Stimulated activated CD8-positive, alpha-beta memory T cell treated with anti-CD3 and anti-CD28 coated beads, Interleukin-4, amount 100 ng/mL, for 24 hours (primary cell): ENCODE results near the gene PROM1.

Source experiments
- DNase-seq: peaks from one replicate; pipeline ENCODE4 v3.0.0-alpha.2; 2020; ENCODE audit warnings: low read depth

The PROM1 gene

GRCh38 chr4:16056681-16057385, 27.0 kb downstream of the PROM1 start:
- DNase-seq, result no peak

DNA sequence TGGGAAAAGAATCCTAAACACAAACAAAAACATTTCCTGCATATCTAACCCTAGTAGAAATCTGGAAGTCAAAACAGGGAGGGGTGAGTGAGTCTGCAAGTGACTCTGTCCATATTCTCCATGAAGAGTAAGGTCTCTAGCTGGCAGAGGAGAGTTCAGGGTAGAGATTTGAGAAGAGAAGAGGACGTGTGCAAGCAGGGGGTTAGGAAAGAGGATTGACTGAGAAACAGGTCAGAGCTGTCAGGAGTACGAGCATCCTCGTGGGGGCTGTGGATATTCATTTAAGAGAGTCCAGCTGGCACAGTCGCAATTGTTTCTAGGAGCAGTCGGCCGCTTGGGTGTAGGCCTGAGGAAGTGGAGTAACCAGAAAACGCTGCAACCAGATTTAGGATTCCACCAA, 27.9 kb downstream of the PROM1 start:
- no peak for DNase-seq

GRCh38 chr4:16055471-16055870, 28.4 kb downstream of the PROM1 start:
- no peak for DNase-seq

- DNase-seq, result no peak
Measured at GRCh38 chr4:16052939-16053338, 30.9 kb downstream of the PROM1 start.

DNA sequence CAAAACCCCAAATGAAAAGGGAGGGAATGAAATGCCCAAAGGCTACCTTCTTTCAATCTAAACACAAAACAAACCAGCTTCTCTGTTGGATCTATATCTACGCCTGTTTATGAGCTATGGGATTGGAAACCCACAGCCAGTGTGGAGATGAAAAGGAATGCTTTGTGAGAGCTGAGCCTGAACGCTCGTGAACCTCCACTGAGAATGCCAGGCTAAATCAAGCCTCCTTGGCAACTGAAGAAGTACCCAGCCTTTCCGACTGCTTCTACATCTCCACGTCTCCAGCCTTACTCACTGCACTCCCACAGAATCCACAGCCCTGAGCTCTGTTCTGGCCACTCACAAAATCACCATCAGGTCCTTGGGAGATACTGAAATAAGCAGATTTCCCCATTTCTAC, 31.8 kb downstream of the PROM1 start:
- DNase-seq, result no peak

DNA sequence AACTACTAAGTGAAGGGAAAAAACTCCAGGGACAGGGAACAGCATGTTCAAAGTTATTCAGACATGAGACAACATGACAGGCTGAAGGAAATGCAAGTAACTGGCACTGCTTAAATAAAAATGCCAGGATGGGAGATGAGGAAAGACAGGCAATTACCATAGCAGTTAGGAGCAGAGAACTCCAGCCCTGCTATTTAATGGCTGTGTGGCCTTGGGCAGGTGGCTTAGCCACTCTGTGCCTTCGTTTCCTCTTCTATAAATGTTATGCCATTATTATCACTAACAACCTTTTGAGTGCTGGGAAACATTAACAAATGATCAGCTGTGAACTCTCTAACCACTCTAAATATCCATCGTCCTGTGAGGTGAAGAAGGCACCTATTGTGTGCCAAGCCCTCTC, 32.7 kb downstream of the PROM1 start:
- DNase-seq, result no peak

DNA sequence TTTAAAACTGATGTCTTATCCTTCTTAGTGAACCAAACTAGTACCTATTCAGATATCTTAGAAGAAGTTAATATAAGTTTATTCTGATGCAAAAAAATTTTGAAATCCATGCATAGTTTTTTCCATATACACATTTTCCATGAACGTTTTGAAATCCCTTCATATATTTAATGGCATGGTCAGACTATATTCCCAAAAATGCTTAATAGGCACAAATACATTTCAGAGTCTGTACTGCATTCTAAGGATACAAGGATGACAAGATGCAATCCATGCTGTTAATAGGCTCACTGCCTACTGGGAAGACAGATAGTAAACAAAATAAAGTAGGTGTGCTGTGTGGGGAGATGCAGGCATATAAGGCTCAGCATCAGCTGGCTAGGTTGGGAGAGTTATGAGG, 33.2 kb downstream of the PROM1 start:
- no peak for DNase-seq

- no peak for DNase-seq
Measured at GRCh38 chr4:16048619-16049419, 35.0 kb downstream of the PROM1 start.

- DNase-seq, result no peak
Measured at GRCh38 chr4:16045687-16046086, 38.1 kb downstream of the PROM1 start.

DNA sequence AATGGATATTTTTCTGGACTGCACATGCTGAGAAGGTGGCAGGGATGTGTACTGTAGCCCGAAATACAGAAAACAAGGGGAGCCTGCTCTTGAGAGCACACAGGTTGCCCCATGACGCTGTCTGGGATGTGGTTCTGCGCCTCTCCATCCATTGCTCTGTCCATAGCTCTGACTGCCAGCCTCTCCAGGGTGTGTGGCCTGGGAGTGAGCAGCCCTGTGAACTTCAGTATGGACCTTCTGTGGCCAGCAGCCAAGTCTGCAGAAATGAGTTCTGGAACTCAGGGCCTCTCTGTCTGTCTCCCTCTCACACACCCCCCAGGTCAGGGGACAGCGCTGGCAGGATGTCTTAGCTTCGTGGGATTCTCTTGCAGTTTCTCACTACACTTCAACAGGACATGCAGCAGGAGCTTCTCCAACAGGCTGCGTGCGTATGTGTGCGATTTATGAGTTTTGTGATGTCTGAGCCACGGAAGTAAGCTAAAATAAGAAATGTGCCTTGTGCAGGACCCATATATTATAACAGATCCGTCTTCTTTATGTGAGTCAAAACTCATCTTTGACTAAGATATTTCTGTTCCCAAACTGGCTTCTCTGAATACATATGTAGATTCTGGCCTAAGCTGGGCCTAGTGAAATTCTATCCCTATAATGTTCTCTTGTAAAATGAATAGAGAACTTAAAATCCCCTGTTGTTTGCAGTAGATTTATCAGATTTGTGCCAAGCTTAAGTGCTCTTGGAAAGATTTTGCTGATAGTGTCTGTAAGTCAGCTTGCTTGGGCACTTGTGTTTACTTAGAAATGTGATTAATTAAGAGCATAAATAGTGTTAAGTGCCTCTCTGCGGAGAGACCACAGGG, 40.0 kb downstream of the PROM1 start:
- no peak for DNase-seq

GRCh38 chr4:16039139-16039538, 44.7 kb downstream of the PROM1 start:
- no peak for DNase-seq

GRCh38 chr4:16037901-16038300, 45.9 kb downstream of the PROM1 start:
- no peak for DNase-seq

- no peak for DNase-seq
Measured at GRCh38 chr4:16035843-16036242, 48.0 kb downstream of the PROM1 start.

DNA sequence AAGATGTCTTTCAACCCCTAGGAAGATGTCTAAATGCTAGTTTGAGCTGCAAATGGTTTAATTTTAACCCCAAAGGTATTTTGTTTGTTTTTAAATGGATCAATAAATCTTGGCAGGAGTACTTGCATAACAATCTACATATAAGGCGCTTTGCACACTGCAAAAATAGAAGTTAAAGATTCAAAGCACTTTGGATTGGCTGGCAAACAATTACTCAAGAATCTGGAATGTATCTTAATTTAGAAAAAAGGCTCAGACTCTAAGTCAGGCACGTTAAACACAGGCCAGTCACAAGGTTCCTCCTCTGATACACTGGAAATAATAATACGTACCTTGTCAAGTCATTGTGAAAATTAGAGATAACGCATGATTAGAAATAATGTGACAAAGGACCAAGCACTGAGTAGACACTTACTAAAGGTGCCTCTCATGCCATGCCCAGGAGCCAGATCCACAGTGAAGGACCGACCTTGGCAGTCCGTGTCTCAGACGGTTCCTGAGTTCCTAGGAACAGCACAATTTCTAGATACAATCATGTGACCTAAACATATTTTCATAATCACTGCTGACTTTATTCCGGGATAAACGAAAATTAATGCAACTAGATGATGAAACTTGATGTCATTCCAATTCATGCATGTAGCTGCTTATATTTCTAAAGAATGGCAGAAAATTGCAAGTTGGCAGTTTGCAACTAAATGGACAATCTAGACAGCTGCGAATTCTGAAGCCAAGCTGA, 49.6 kb downstream of the PROM1 start:
- no peak for DNase-seq

- no peak for DNase-seq
Measured at GRCh38 chr4:16032396-16032770, 51.4 kb downstream of the PROM1 start.

- DNase-seq, result no peak
Measured at GRCh38 chr4:16031546-16032395, 52.1 kb downstream of the PROM1 start.

DNA sequence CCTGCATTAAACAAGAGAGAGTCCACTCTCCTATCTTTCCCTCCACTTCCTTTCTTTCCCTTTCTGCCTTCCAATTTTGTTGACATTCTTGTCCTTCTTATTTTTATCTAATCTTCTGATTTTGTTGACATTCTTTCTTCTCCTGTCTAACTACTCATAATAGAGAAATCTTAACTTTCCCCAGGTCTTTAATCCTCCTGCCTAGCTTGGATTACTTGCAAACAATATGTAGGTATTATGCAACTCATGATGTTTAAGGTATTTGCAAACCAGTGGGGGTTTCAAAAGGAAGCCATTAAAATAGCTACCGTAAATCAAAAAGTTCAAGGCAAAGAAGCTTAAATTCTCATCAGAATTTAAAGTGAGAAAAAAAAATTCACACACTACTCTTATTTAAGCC, 53.9 kb downstream of the PROM1 start:
- no peak for DNase-seq

GRCh38 chr4:16029262-16029661, 54.6 kb downstream of the PROM1 start:
- DNase-seq, result no peak

- DNase-seq, result no peak
Measured at GRCh38 chr4:16027626-16028025, 56.2 kb downstream of the PROM1 start.

- no peak for DNase-seq
Measured at GRCh38 chr4:16027114-16027513, 56.7 kb downstream of the PROM1 start.

GRCh38 chr4:16026160-16026761, 57.6 kb downstream of the PROM1 start:
- DNase-seq, result no peak
